GM19193 (cell line): ENCODE data around the gene OVCA2.

Experiments used
- POLR2A ChIP-seq: IDR thresholded peaks from 4 replicates; pipeline ENCODE4 v1.6.1; 2011; ENCODE audit not compliant: insufficient read depth, insufficient read length; ENCODE audit errors: extremely low read depth

OVCA2 gene

DNA sequence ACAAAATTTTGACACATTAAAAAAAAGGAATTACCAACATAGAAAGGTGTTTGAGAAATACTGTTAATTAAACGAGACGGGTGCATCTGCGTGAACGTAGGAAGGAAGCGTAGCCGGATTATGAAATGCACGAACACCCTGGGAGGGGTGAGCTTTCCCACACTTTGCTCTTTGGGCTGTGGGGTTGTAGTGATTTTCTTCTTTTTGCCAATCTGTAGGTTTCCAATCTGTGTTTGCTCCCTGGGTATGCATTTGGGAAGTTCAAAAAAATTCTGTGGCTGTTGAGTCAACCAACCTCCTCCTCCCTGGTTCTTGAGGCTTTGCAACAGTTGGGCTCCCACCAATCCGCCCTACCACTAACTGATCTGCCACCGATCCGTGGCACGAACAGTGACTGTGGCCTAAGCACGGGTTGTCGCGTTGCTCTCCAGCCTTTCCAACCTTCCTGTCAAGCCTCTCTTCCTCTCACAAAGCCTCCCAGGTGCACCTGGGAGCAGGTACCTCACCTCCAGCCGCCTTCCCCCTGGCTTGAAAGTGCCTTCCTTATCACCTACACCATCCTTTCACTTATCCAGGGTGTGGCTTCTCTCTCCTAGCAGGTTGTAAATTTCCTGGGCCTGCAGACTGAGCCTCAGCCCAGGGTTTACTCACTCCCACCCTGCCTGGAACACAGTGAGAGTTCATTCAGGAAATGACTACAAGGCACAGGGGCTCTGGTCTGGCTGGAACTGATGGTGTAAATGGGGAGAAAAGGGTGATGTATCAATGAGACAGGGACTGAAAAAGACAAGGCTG lies 33.3 kb upstream of the OVCA2 start:
- no peak for TF ChIP-seq POLR2A

DNA sequence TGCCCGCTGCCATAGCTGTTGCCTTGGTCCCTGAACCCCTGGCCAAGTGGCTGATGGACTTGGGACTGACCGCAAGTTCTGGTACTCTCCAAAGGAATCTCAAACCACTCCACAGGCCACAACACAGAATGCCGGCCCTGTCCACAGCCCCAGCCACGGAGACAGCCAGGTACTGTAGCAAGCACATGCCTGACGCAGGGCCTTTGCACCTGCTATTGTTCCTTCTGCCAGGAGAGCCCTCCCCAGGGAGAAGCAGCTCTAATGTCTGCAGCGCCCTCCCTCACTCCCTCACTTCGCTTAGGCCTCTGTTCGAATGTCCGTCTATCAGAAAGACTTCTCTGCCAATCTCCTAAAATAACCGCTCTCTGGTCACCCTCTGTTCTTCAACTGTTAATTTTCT lies 32.1 kb upstream of the OVCA2 start:
- no peak for TF ChIP-seq POLR2A

DNA sequence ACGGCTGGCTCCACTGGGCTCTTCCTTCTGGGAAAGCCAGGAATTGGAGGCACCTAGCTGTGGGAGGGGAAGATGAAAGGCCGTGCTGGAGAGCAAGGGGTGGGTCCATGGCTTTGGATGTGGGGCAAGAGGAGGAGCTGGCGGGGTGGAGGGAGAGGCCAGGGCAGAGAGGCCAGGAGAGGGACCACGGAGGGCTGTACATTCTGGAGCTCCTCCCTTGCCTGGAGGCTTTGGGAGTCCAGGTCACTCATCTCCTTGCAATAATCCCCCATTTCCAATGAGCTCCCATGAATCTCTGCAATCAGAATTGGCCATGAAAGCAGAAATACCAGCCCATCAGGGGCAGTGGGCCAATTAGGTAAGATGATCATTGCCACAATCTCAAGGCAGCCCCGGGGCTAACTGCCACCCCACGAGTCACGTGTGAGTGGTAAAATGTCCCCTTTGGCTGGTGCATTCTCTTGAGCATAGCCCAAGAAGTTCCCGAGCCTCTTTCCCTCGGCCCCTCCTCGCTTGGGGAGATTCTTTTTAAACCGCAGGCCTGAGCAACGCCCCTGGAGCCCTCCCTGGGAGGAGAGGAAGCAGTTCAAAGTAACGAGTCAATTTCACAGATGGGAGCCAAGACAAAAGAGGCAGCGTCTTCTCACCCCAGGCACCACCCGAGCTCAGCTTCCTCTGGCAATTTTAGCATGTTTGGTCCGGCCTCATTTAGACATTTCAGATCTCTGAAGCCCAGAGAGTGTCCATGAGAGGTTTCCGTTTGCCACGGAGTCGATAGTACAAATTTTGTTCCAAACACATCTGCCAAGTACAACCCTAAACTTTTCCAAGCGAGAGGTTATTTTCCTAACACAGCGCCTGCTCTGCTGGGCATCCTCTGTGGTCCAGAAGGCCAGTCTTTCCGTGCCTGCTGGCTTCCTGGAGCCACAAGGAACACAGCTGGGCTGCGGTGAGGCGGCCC lies 30.1 kb upstream of the OVCA2 start:
- TF ChIP-seq POLR2A: no peak

DNA sequence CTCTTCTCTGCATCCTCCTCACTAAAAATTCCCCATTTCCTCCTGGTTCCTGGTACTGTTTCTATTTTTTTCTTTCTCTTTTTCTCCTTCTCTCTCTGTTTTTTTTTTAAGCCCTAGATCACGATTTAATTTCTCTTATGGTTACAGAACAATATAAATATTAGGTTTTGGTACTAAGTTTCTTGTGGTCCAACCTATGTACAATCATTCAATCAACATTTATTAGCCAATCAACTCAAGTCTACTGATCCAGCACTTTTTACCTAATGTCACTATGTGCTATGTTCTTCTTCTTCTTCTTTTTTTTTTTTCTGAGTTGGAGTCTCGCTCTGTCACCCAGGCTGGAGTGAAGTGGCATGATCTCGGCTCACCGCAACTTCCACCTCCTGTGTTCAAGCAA lies 29.3 kb upstream of the OVCA2 start:
- no peak for TF ChIP-seq POLR2A

DNA sequence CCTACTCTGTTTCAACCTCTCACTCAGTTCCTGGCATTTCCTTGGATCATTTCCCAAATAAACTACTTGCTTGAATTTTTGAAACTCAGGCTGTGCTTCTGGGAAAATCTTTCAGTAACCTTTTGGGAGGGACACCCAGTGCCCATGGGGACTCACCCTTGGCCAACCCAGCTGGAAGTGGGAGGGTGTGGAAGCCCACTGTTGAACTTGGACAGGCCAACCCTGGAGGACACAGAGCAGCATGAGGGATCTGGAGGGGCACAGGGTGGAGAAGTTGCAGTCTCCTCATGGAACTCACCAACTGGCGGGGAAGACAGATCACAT lies 27.9 kb upstream of the OVCA2 start:
- no peak for TF ChIP-seq POLR2A

DNA sequence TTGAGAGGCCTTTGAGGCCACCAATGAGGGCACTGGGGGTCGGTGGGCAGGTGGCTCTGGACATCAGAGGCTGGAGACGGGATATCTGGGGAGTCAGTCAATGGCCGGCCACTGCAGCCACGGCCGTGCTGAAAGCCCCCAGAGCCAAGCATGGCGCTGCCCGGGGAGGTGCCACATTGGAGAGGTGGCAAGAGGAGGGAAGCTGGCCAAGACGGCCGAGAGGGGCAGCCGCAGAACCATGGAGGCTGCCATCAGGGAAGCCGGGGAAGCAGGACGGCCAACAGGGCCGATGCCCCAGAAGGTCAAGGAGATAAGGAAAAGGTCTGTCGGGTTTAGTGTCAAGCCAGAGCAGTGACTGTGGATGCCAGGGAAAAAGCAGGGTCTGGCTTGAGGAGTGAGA lies 26.5 kb upstream of the OVCA2 start:
- TF ChIP-seq POLR2A: no peak

DNA sequence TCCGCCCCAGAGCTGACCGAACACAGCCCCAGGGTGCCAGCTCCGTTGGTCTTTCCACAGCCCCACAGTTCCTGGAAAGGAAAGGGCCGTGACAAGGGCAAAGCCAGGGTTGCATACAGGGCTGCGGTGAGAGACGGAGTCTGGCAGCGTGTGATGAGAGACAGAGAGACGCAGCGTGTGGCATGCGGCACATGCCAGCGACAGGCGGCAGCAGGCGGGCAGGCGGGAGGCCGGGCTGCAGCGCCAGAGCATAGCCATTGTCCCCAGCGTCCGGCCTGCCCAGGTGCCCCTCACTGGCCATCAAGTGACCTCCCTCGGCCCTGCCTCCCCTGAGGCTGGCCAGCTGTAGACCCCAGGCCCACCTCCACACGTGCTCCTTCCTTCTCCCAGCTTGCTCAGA lies 25.3 kb upstream of the OVCA2 start:
- no peak for TF ChIP-seq POLR2A

DNA sequence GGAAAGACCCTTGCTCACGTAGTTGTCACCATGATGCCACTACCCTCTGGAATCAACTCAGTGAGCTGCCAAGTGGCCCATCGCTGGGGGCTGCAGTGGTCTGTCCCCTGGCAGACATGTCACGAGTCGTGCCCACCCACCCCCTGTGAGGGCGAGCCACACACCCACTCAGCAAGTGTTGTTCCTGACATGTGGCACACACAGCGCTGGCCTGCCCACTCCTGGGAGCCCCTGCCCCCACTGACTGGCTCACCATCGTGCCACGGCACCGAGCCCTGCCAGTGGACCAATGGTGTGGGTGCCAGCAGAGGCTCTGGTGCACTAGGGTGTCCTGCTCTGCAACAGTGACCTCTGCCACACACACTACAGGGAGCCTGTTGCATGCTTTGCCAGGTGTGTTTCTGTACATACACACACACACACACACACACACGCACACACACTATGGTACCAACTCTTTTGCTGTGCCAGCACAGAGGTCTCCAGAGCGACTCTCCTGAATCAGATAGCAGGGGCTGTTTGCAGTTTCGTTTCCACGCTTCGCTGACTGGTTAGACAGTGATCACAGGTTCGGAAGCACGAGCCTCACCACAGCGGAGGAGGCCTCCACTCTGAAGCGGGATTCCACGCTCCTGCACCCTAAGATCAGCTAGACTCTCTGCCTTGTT lies 24.4 kb upstream of the OVCA2 start:
- no peak for TF ChIP-seq POLR2A

DNA sequence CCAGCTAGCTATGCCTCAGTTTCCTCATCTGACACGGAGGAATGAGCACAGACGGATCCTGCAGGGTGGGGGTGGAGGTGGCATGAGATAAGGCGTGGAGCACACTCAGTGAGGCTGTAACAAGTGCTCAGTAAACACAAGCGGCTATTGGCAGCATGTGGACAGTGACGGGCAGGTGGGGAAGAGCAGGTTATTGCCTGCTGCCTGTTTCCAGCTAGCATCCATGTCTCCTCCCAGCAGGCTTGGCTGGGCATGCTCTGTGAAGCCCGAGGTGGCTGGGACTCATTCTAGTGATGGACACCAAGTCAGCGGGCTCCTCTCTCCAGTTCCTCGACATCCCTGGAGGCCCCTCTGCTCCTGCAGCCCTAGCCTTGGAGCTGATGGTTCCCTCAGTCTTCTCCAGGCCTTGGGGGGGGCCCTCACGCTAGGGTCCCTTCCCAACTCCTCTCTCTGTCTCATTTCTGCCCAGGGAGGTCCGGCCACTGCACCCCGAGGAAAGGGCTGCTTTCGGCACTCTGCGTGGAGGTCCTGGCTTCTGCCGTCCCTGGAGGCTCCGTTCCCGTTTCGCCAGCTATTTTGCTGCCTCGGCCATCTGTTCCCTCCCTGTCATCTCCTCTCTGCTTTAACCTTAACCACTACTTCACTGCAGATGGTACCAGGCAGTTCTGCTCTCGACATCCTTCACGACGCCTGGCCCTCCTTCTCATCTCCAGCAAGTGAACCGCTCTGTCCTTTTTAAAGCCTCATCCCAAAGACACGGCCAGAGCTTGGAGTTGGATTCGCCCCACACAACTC lies 22.9 kb upstream of the OVCA2 start:
- no peak for TF ChIP-seq POLR2A

DNA sequence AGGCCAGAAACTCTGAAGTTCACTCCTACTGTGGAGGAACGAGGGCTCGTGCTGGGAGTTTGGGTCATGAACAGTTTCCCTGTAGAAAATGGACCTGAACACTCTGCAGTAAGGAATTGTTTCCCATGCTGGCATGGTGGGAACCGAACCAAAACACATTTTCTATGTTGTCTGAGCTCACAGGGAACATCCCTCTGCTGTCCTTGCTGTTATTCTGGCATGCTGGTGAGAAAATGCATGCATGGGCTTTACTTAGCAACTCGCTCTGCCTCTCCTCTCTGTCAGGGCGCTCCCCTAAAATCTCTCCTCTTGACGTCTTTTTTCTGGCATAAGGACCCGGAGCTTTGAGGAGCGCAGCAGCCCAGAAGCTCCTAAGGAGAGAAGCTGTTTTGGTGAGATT lies 22.1 kb upstream of the OVCA2 start:
- TF ChIP-seq POLR2A: no peak

DNA sequence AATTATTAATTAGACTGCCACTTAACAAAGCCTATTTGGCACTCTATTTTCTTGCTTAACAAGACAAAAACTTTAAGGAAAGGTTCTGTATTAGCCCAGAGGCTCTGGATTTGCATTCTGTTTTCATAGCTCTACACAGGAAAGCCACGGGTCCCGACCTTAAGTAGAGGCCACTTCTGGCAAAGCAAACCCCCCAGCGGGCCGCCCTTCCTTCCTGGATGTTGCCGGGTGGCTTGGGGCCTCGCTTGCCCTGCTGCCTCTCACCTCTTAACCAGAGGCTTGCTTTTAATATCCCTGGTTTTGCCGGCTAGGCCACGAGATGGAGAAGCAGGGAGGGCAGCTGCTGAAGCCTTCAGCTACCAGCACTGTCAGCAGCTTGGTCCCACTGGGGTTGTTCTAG lies 21.1 kb upstream of the OVCA2 start:
- TF ChIP-seq POLR2A: no peak

DNA sequence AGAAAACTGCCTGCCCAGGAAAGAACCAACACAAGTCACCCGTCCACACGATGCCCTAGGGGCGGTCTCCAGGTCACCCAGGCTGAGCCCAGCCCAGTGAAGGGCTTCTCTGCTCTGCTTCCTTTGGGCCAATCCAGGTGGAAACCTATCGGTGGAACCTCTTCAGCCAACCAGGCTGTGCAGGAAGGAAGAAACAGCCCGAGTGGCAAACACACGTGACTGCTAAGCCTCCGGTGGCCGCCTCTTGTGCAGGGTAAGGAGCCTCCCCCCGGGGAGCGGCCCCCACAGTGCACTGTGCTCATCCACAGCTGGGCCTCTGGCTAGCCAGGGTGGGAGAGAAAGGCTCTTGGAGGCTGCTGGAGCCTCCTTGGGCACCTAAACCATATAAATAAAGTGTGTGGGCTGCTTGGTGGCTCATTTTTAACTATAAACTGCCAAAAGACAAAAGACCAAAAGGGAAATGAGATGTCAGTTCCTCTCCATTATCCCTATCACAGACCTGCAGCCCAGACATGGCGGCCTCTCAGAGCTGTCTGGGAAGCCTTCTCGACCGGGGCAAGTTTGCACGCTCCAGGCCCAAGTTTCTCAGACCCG lies 19.1 kb upstream of the OVCA2 start:
- TF ChIP-seq POLR2A: no peak

DNA sequence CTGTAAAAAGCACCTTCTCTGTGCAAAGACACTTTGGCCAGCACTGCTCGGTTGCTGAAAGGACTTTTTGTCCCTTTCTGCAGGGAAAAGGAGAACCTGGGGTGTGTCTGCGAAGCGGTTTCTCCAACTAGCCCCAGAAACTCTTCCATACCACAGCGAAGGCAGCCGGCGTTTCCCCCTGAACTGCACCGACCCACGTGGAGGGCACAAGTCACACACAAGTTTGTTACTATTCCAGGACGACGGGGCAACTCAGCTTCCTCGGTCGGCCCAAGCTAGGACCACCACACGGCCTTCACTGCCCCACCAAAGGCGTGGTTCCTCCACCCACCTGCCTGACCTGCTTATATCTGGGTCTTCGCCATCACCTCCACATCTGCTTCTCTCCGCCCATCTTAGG lies 18.6 kb upstream of the OVCA2 start:
- no peak for TF ChIP-seq POLR2A
